ENCODE results near the gene RAB39A. TPM values are rescaled to one million over a fixed set of nuclear protein-coding genes. Genes with fewer than 3 reads are reported as not detected.
"Not testable (repeated sequence)": the region's sequence is repeated elsewhere in the genome, so short reads cannot be mapped to it uniquely, and the experiment has no call there.

RAB39A gene
- total RNA-seq, 4 donors from 2014 or later: 0.69 to 2.5 (median 0.77) TPM

DNA sequence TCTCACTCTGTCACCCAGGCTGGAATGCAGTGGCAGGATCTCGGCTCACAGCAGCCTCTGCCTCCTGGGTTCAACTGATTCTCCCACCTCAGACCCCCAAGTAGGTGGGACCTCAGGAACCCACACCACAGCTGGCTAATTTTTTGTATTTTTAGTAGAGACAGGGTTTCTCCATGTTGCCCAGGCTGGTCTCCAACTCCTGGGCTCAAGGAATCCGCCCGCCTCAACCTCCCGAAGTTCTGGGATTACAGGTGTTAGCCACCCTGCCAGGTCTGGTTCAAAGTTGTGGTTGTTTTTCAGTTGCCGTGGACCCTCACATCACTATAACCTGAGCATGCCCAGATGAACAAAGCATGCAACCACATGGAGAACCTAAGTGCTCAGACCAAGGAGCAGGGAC, 13.0 kb upstream of the RAB39A start:
- peaks cover 0 to 17% (median 0%) of the 10 kb centered on the region in 4 donors for H3K27me3 ChIP-seq
- H3K36me3 ChIP-seq: no peaks in the 10 kb centered on the region
- intact Hi-C loops (cut with DNase I): no loop called here
- WGBS: 100% methylated on average over 3 of the region's 5 CpGs
- no peaks in the 10 kb centered on the region for H3K4me1 ChIP-seq
- no peak for TF ChIP-seq POLR2A (IDR thresholded peaks at IDR 0.05; ENCODE audit: low read depth)
- TF ChIP-seq POLR2AphosphoS5 (IDR thresholded peaks at IDR 0.05): no peak
- TF ChIP-seq, protein P1, sequence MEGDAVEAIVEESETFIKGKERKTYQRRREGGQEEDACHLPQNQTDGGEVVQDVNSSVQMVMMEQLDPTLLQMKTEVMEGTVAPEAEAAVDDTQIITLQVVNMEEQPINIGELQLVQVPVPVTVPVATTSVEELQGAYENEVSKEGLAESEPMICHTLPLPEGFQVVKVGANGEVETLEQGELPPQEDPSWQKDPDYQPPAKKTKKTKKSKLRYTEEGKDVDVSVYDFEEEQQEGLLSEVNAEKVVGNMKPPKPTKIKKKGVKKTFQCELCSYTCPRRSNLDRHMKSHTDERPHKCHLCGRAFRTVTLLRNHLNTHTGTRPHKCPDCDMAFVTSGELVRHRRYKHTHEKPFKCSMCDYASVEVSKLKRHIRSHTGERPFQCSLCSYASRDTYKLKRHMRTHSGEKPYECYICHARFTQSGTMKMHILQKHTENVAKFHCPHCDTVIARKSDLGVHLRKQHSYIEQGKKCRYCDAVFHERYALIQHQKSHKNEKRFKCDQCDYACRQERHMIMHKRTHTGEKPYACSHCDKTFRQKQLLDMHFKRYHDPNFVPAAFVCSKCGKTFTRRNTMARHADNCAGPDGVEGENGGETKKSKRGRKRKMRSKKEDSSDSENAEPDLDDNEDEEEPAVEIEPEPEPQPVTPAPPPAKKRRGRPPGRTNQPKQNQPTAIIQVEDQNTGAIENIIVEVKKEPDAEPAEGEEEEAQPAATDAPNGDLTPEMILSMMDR (IDR thresholded peaks at IDR 0.05): no peak
- TF ChIP-seq EP300 (IDR thresholded peaks at IDR 0.05): no peak
- DNase-seq (ENCODE audit: extremely low spot score): no peak
- H3K27ac ChIP-seq (replicated peaks in 1 of 4): no peak overlapping the region
- H3K9me3 ChIP-seq: no peaks in the 10 kb centered on the region
- no peak overlapping the region for H3K4me3 ChIP-seq

DNA sequence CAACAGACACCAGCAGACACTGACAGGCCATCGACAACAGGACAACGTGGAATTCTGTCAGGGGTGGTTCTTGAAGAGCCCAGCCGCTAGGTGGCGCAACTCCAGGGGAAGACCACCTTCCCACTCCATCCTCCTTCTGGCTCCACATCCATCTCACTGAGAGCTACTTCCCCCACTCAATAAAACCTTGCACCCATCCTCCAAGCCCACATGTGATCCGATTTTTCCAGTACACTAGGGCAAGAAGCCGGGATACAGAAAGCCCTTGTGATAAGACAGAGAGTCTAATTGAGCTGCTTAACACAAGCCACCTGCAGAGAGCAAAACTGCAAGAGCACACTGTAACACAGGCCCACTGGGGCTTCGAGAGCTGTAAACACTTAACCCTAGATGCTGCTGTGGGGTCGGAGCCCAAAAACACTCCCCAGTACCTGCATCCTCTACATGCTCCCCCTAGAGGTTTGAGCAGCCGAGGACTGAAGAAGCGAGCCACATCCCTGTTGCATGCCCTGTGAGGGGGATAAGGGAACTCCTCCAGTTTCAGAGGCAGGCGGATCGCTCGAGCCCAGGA, 11.5 kb upstream of the RAB39A start:
- Histone ChIP-seq H3K9me3 (no peaks in the 10 kb centered on the region), H3K27ac (replicated peaks in 1 of 4) (no peak overlapping the region), H3K27me3 (peaks cover 0 to 25% (median 0%) of the 10 kb centered on the region in 4 donors), H3K4me1 (no peaks in the 10 kb centered on the region), H3K36me3 (no peaks in the 10 kb centered on the region), H3K4me3 (no peak overlapping the region)
- no peak for TF ChIP-seq EP300 (IDR thresholded peaks at IDR 0.05)
- TF ChIP-seq, protein P1 (IDR thresholded peaks at IDR 0.05): peak in 1 of 3 experiments; percentile 32
- TF ChIP-seq POLR2AphosphoS5 (IDR thresholded peaks at IDR 0.05): no peak
- WGBS: 50% methylated on average over 6 of the region's 13 CpGs
- intact Hi-C loops (cut with DNase I): no loop called here
- DNase-seq (ENCODE audit: extremely low spot score): no peak

DNA sequence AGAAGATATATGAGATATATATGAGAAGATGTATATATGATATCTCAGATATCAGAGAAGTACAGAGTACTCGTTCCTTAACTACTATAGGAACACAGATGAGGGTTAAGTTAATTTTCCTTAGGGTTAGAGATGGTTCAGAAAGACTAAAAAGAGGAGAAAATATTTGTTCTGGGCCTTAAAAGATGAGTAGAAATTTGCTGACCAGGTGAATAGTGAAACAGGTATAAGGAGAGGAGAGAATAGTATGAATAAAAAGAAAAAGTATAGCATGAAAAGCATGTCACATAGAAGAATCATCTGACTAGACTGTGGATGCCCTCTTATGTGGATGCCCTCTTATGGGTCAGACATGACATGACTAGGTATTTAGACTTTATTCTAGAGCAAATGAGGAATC, 6.3 kb upstream of the RAB39A start:
- H3K27ac ChIP-seq (replicated peaks in 1 of 4): no peak overlapping the region
- 78% methylated on average over 1 of the region's 1 CpG for WGBS
- peaks cover 0 to 34% (median 0%) of the 10 kb centered on the region in 4 donors for H3K27me3 ChIP-seq
- no peak for DNase-seq (ENCODE audit: extremely low spot score)
- H3K4me1 ChIP-seq: no peaks in the 10 kb centered on the region
- no peak overlapping the region for H3K4me3 ChIP-seq
- TF ChIP-seq POLR2A (IDR thresholded peaks at IDR 0.05; ENCODE audit: low read depth): no peak
- no peak for TF ChIP-seq POLR2AphosphoS5 (IDR thresholded peaks at IDR 0.05)
- TF ChIP-seq EP300 (IDR thresholded peaks at IDR 0.05): no peak
- TF ChIP-seq, protein P1 (IDR thresholded peaks at IDR 0.05): no peak
- intact Hi-C loops (cut with DNase I): no loop called here
- H3K9me3 ChIP-seq: no peaks in the 10 kb centered on the region
- no peaks in the 10 kb centered on the region for H3K36me3 ChIP-seq

DNA sequence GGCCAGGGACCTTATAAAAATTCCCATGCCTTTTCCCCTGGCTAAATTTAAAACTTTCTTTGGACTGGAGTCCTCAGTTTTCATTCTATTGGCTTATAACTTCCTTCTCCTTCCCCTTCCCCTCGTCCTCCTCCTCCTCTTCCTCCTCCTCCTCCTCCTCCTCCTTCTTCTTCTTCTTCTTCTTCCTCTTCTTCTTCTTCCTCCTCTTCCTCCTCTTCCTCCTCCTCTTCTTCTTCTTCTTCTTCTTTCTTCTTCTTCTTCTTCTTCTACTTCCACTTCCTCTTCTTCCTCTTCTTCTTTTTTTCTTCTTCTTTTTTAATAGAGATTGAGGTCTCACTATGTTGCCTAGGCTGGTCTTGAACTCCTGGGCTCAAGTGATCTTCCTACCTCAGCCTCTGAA, 4.7 kb upstream of the RAB39A start:
- peaks cover 0 to 44% (median 5%) of the 10 kb centered on the region in 4 donors for H3K27me3 ChIP-seq
- DNase-seq (ENCODE audit: extremely low spot score); H3K4me3 ChIP-seq; H3K27ac ChIP-seq (replicated peaks in 1 of 4); H3K36me3 ChIP-seq; intact Hi-C loops (cut with DNase I); H3K4me1 ChIP-seq; H3K9me3 ChIP-seq: not testable (repeated sequence)
- 47% methylated on average over 1 of the region's 1 CpG for WGBS

DNA sequence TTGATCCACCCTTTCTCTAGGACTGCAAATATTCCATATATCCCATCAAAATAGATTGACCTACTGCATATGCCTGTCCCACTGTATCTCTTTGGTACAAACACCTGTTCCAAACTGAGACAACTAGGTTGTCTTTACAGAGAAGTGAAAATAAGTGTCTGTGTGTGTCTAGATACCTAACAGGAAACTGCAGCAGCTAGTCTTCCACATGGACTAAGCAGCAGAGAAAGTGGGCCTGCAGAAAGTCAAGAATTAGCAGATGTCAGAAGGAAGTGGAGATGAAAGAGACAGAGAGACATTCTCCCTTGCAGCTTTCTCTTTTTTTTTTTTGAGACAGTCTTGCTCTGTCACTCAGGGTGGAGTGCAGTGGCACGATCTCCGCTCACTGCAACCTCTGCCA, 3.9 kb upstream of the RAB39A start:
- Histone ChIP-seq H3K4me1 (peaks cover 11 to 15% (median 14%) of the 10 kb centered on the region in 4 donors), H3K9me3 (no peaks in the 10 kb centered on the region), H3K36me3 (no peaks in the 10 kb centered on the region), H3K27ac (replicated peaks in 1 of 4) (no peak overlapping the region), H3K27me3 (peaks cover 0 to 46% (median 12%) of the 10 kb centered on the region in 4 donors), H3K4me3 (no peak overlapping the region)
- intact Hi-C loops (cut with DNase I): no loop called here
- 80% methylated on average over 2 of the region's 2 CpGs for WGBS
- TF ChIP-seq POLR2AphosphoS5 (IDR thresholded peaks at IDR 0.05) (no peak), POLR2A (IDR thresholded peaks at IDR 0.05; ENCODE audit: low read depth) (no peak), EP300 (IDR thresholded peaks at IDR 0.05) (no peak)
- no peak for DNase-seq (ENCODE audit: extremely low spot score)

DNA sequence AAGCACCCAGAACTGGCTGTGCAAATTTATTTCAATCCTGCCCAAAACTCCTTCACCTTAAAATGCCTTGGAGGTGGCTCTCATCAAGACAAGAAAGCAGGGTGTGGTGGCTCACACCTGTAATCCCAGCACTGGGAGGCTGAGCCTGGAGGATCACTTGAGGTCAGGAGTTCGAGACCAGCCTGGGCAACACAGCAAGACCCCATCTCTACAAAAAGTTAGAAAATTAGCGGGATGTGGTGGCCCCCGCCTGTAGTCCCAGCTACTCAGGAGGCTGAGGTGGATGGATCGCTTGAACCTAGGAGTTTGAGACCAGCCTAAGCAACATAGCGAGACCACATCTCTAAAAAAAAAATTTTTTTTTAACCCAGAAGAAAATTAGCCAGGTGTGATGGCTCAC, 689 bp upstream of the RAB39A start:
- TF ChIP-seq POLR2AphosphoS5 (IDR thresholded peaks at IDR 0.05) (no peak), EP300 (IDR thresholded peaks at IDR 0.05) (no peak), POLR2A (IDR thresholded peaks at IDR 0.05; ENCODE audit: low read depth) (no peak)
- TF ChIP-seq, protein P1 (IDR thresholded peaks at IDR 0.05): no peak
- no peaks in the 10 kb centered on the region for H3K36me3 ChIP-seq
- DNase-seq (ENCODE audit: extremely low spot score): no peak
- no peak overlapping the region for H3K27ac ChIP-seq (replicated peaks in 1 of 4)
- H3K27me3 ChIP-seq: peaks cover 0 to 62% (median 21%) of the 10 kb centered on the region in 4 donors
- H3K9me3 ChIP-seq: no peaks in the 10 kb centered on the region
- peaks cover 11 to 16% (median 15%) of the 10 kb centered on the region in 4 donors for H3K4me1 ChIP-seq
- intact Hi-C loops (cut with DNase I): no loop called here
- peak overlapping the region in 3 of 4 donors; percentile 49 to 59 (median 50) for H3K4me3 ChIP-seq
- 92% methylated on average over 4 of the region's 5 CpGs for WGBS
